Naive thymus-derived CD4-positive, alpha-beta T cell (primary cell): ENCODE measurements around the gene COBLL1. TPM values are rescaled to one million over a fixed set of nuclear protein-coding genes. Genes with fewer than 3 reads are reported as not detected.

Source experiments
- ATAC-seq: fragments of 150-1000 bp; cut with Tn5 transposase; 2 replicates; pipeline ENCODE4 v1.10.0; 2021; ENCODE audit warnings: mild to moderate bottlenecking, moderate library complexity
- CTCF ChIA-PET: fragments of 350-600 bp; sonication (Branson Sonifier 250); formaldehyde crosslinking; loops from one replicate; lab custom pipeline; 2021; ENCODE audit warnings: antibody characterized with exemption; lab: Charles Lee
- POLR2A ChIA-PET: fragments of 350-600 bp; sonication (Branson Sonifier 250); formaldehyde crosslinking; loops from one replicate; lab custom pipeline; 2021; ENCODE audit warnings: antibody characterized with exemption, inconsistent platforms; lab: Charles Lee
- DNase-seq, 9 donors: peaks; one replicate each; pipeline versions ENCODE4 v3.0.0 to v3.0.0-alpha.2; 2020 to 2022; ENCODE audit warnings: mixed read lengths in 1 of 9
- H3K27ac ChIP-seq: one replicate; pipeline ENCODE4 v1.7.0; 2013; ENCODE audit warnings: mild to moderate bottlenecking, low read depth, low read length, moderate library complexity
- H3K27me3 ChIP-seq, 2 donors: one replicate each; pipeline ENCODE4 v1.7.0; 2013; ENCODE audit warnings: low read length in 2 of 2, mild to moderate bottlenecking in 2 of 2, moderate library complexity in 2 of 2; ENCODE audit not compliant: control insufficient read depth in 2 of 2, insufficient read depth in 2 of 2
- H3K36me3 ChIP-seq, 3 experiments: 1 replicate in 2 of 3; 2 replicates in 1 of 3; pipeline ENCODE4 v1.7.0; 2013; ENCODE audit warnings: low read length in 3 of 3, mild to moderate bottlenecking in 3 of 3, moderate library complexity in 1 of 3; ENCODE audit not compliant: insufficient read depth in 3 of 3, control insufficient read depth in 2 of 3
- H3K4me1 ChIP-seq, 2 donors: one replicate each; pipeline ENCODE4 v1.7.0; 2013; ENCODE audit warnings: low read length in 2 of 2, mild to moderate bottlenecking in 2 of 2, moderate library complexity in 1 of 2; ENCODE audit not compliant: control insufficient read depth in 2 of 2, insufficient read depth in 2 of 2
- H3K4me3 ChIP-seq: 2 replicates; pipeline ENCODE4 v1.7.0; 2013; ENCODE audit warnings: mild to moderate bottlenecking, low read length
- H3K9me3 ChIP-seq, 3 experiments: 1 replicate in 2 of 3; 2 replicates in 1 of 3; pipeline ENCODE4 v1.7.0; 2013; ENCODE audit warnings: low read length in 3 of 3; ENCODE audit not compliant: control insufficient read depth in 2 of 3
- H3K27ac Mint-ChIP-seq, 9 donors: one replicate each; pipeline ENCODE4 v1.8.0; 2020 to 2022; ENCODE audit warnings: mixed read lengths in 9 of 9, mild to moderate bottlenecking in 8 of 9, moderate library complexity in 5 of 9, inconsistent platforms in 2 of 9
- H3K27me3 Mint-ChIP-seq, 5 donors: one replicate each; pipeline ENCODE4 v1.8.0; 2021 to 2022; ENCODE audit warnings: mixed read lengths in 5 of 5, mild to moderate bottlenecking in 1 of 5
- H3K36me3 Mint-ChIP-seq, 5 donors: one replicate each; pipeline ENCODE4 v1.8.0; 2020 to 2022; ENCODE audit warnings: mixed read lengths in 5 of 5, mild to moderate bottlenecking in 3 of 5, inconsistent platforms in 1 of 5
- H3K4me1 Mint-ChIP-seq, 7 donors: one replicate each; pipeline ENCODE4 v1.8.0; 2020 to 2022; ENCODE audit warnings: mixed read lengths in 7 of 7, mild to moderate bottlenecking in 3 of 7, inconsistent platforms in 1 of 7
- H3K4me3 Mint-ChIP-seq, 10 donors: one replicate each; pipeline ENCODE4 v1.8.0; 2020 to 2022; ENCODE audit warnings: mild to moderate bottlenecking in 10 of 10, mixed read lengths in 10 of 10, moderate library complexity in 6 of 10, inconsistent platforms in 2 of 10
- H3K9me3 Mint-ChIP-seq, 11 donors: one replicate each; pipeline ENCODE4 v1.8.0; 2020 to 2022; ENCODE audit warnings: mixed read lengths in 11 of 11, mild to moderate bottlenecking in 4 of 11, inconsistent platforms in 1 of 11, moderate library complexity in 1 of 11
- intact Hi-C, 2 donors: fragments of 100-400 bp; cut with micrococcal nuclease; formaldehyde crosslinking; loops; one replicate each; pipeline ENCODE4 v1.15.1; 2023
- polyA plus RNA-seq, 2 donors: library from polyadenylated mRNA; unstranded; fragments of 300-500 nt; fragmentation: Illumina TruSeq; gene quantifications; one replicate each; pipeline ENCODE4 v1.2.3, GENCODE V29; 2021
- total RNA-seq, 6 experiments: library from RNA in 5 of 6; stranded (reverse) in 5 of 6; gene quantifications; 1 replicate in 5 of 6; 2 replicates in 1 of 6; pipeline ENCODE4 v1.2.3 and lab custom pipeline; 2021 to 2026

COBLL1 gene
- total and polyA plus RNA-seq, 7 experiments from 2014 or later = 0.22 to 8.0 (median 0.57) TPM; not detected in 2

DNA sequence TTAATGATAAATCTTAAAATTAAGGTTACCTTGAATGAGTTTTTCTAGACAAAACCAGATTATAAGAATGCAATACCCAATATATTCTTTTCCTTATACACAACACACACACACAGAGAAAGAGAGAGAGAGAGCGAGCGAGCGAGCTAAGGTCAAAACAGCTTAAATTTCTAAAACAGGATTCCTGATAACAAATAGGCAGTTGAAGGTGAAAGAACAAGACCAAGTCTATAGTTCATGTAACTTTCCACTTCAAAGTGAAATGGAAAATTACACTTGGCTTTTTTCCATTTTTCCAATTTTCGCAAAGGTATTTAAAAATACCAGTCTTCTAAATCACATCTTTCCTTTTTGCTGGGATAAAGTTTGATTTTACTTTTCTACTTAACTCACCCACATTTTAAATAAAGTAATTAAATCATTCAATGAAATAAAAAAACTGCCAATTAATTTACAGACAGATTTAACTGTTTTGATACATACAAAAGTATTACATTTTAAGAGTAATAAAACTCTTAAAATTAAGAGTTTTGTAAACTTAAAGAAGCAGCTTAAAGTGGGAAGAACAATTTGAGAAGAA is 98.8 kb downstream of the COBLL1 start:
- Mint-ChIP-seq H3K36me3 (no peaks in the 10 kb centered on the region), H3K4me3 (no peak overlapping the region), H3K27ac (no peak overlapping the region), H3K27me3 (peaks cover 0 to 4% (median 0%) of the 10 kb centered on the region in 5 donors), H3K9me3 (peaks cover 0 to 5% (median 0%) of the 10 kb centered on the region in 11 donors), H3K4me1 (no peaks in the 10 kb centered on the region)
- POLR2A ChIA-PET = no interaction called here
- no peaks in the 10 kb centered on the region for H3K9me3 ChIP-seq
- DNase-seq = no peak
- no peak overlapping the region for H3K4me3 ChIP-seq
- ATAC-seq = no peak
- CTCF ChIA-PET = no interaction called here
- no peak overlapping the region for H3K27ac ChIP-seq
- H3K36me3 ChIP-seq = no peaks in the 10 kb centered on the region
- no peaks in the 10 kb centered on the region for H3K4me1 ChIP-seq
- no peaks in the 10 kb centered on the region for H3K27me3 ChIP-seq
- intact Hi-C loops = no loop called here

DNA sequence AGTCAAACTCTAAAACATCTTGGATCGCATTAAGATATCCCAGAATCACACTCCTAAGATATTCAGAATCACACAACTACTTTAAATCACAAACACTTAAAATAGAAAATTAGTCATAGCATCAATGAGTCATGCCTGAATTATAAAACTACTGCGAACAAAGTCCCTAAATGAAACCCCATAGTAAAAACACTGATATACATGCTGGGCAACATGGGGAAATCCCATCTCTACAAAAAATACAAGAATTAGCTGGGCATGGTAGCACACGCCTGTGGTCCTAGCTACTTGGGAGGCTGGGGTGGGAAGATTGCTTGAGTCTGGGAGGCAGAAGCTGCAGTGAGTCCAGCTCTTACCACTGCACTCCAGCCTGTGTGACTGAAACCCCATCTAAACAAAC is 101.7 kb downstream of the COBLL1 start:
- DNase-seq (no peak), ATAC-seq (peak; percentile 24)
- CTCF ChIA-PET = no interaction called here
- Histone ChIP-seq H3K36me3 (no peaks in the 10 kb centered on the region), H3K27me3 (no peaks in the 10 kb centered on the region), H3K27ac (no peak overlapping the region), H3K9me3 (no peaks in the 10 kb centered on the region), H3K4me1 (no peaks in the 10 kb centered on the region), H3K4me3 (no peak overlapping the region)
- no peak overlapping the region for H3K27ac Mint-ChIP-seq
- peaks cover 0 to 5% (median 0%) of the 10 kb centered on the region in 11 donors for H3K9me3 Mint-ChIP-seq
- H3K4me1 Mint-ChIP-seq = no peaks in the 10 kb centered on the region
- H3K27me3 Mint-ChIP-seq = peaks cover 0 to 9% (median 0%) of the 10 kb centered on the region in 5 donors
- no peaks in the 10 kb centered on the region for H3K36me3 Mint-ChIP-seq
- intact Hi-C loops = loop anchor here in 1 of 2 donors (5.0 to 10.0 kb wide), 2 partner anchors 172 to 275 kb away; no protein-coding TSS in a partner anchor
- H3K4me3 Mint-ChIP-seq = no peak overlapping the region
- POLR2A ChIA-PET = no interaction called here

DNA sequence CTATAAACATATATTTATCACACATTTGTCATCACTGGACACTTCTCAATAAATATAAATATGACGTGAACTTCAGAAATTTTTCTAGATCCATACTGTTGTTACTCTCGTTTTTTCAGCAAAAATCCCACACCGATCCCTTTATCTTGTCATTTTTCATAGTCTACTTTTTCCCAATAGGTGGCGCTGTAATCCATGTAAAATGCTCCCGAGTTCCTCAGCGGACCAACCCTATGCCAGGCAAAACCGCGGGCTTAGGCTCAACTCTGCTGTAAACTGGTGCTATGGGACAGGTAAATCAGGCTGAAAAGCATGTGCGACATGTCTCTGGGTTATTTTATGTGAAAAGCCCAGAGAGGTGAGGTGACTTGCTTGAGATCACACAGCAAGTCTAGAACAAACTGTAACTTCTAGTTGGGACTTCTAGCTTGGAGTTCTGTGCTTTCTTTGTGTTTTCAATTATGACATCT is 104.0 kb downstream of the COBLL1 start:
- peaks cover 0 to 9% (median 4%) of the 10 kb centered on the region in 5 donors for H3K27me3 Mint-ChIP-seq
- Histone ChIP-seq H3K36me3 (no peaks in the 10 kb centered on the region), H3K27me3 (no peaks in the 10 kb centered on the region), H3K9me3 (no peaks in the 10 kb centered on the region), H3K4me1 (no peaks in the 10 kb centered on the region), H3K4me3 (no peak overlapping the region), H3K27ac (no peak overlapping the region)
- H3K36me3 Mint-ChIP-seq = no peaks in the 10 kb centered on the region
- ChIA-PET POLR2A (no interaction called here), CTCF (no interaction called here)
- ATAC-seq (peak; percentile 60), DNase-seq (peak in 2 of 9 donors; percentile 2 to 21)
- no peak overlapping the region for H3K4me3 Mint-ChIP-seq
- no peak overlapping the region for H3K27ac Mint-ChIP-seq
- H3K4me1 Mint-ChIP-seq = no peaks in the 10 kb centered on the region
- peaks cover 0 to 5% (median 0%) of the 10 kb centered on the region in 11 donors for H3K9me3 Mint-ChIP-seq
- intact Hi-C loops = loop anchor here in 1 of 2 donors (1.0 to 10.0 kb wide), 4 partner anchors 175 to 556 kb away; partner anchors contain the start of gene SCN3A

DNA sequence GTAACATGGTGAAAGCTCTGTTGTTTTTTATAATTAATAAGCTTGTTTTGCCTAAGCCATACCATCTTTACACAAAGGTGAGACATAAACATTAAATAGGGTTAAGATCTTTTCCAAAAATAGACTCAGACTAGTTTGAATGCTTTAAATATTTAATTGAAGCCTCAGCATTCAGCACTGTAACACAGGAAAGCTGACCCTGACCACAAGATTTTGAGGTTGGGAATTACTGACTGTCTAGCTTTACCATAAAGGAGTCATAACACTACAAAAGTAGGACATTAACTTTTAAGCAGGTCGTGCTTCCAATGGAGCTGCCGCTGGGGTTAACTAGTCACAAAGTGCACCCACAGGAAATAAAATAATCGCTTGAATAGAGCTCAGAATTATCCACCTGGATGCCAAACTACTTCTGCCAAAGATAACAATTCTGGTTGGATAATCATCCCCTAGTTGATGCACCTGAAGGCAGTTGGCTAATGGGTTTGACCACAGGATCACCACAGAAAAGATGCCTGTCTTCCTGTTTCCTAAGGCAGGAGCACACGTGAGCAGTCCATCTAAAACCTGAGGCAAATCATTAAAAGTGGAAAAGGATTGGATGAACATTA is 106.2 kb downstream of the COBLL1 start:
- CTCF ChIA-PET = no interaction called here
- Histone ChIP-seq H3K4me3 (no peak overlapping the region), H3K27ac (no peak overlapping the region), H3K27me3 (no peaks in the 10 kb centered on the region), H3K9me3 (no peaks in the 10 kb centered on the region), H3K36me3 (no peaks in the 10 kb centered on the region), H3K4me1 (no peaks in the 10 kb centered on the region)
- no peak overlapping the region for H3K4me3 Mint-ChIP-seq
- peaks cover 0 to 8% (median 4%) of the 10 kb centered on the region in 5 donors for H3K27me3 Mint-ChIP-seq
- DNase-seq (no peak), ATAC-seq (no peak)
- intact Hi-C loops = loop anchor here in 1 of 2 donors (5.0 to 10.0 kb wide), 2 partner anchors 177 to 279 kb away; no protein-coding TSS in a partner anchor
- POLR2A ChIA-PET = no interaction called here
- no peaks in the 10 kb centered on the region for H3K36me3 Mint-ChIP-seq
- peaks cover 0 to 2% (median 0%) of the 10 kb centered on the region in 11 donors for H3K9me3 Mint-ChIP-seq
- H3K4me1 Mint-ChIP-seq = no peaks in the 10 kb centered on the region
- H3K27ac Mint-ChIP-seq = no peak overlapping the region

DNA sequence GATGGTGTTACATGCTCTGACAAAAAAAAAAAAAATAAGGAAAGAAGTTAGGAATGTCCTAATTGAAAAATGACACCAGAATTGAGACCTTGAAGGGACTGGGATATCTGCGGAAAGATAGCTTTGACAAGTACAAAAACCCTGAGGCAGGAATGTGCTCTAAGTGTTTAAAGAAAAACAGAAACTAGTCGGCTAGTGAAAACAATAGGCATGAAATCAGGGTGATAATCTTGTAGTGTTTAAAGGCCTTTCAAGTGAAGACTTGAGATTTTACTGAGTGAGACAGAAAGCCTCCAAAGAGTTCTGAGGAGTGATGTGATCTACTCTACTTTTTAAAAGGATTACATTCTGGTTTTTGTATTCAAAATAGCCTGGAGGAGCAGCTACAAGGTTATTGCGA is 107.4 kb downstream of the COBLL1 start:
- H3K4me3 ChIP-seq = no peak overlapping the region
- Mint-ChIP-seq H3K4me3 (no peak overlapping the region), H3K4me1 (no peaks in the 10 kb centered on the region), H3K36me3 (no peaks in the 10 kb centered on the region), H3K27me3 (peaks cover 0 to 8% (median 4%) of the 10 kb centered on the region in 5 donors), H3K27ac (no peak overlapping the region), H3K9me3 (peaks cover 0 to 2% (median 0%) of the 10 kb centered on the region in 11 donors)
- no peaks in the 10 kb centered on the region for H3K9me3 ChIP-seq
- POLR2A ChIA-PET = no interaction called here
- no peak for ATAC-seq
- no peaks in the 10 kb centered on the region for H3K4me1 ChIP-seq
- no peaks in the 10 kb centered on the region for H3K27me3 ChIP-seq
- H3K27ac ChIP-seq = no peak overlapping the region
- no peaks in the 10 kb centered on the region for H3K36me3 ChIP-seq
- DNase-seq = no peak
- CTCF ChIA-PET = no interaction called here
- intact Hi-C loops = loop anchor here in 1 of 2 donors (10.0 kb wide), 1 partner anchor 281 kb away; no protein-coding TSS in a partner anchor

DNA sequence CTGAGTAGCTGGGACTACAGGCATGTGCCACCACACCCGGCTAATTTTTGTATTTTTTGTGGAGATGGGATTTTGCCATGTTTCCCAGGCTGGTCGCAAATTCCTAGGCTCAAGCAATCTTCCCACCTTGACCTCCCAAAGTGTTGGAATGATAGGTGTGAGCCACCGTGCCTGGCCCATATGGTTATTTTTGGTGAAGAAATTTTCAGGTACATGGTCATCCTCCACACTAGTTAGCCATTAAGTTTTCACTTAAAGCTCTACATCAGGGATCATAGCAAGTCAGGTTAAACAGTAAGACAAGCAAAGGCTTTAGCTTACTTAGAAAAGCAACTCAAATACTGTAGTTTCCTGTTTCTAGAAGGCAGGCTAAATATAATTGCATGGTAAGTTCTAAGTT is 116.1 kb downstream of the COBLL1 start:
- ChIA-PET CTCF (no interaction called here), POLR2A (no interaction called here)
- no peak overlapping the region for H3K27ac ChIP-seq
- no peaks in the 10 kb centered on the region for H3K36me3 ChIP-seq
- H3K4me3 Mint-ChIP-seq = no peak overlapping the region
- DNase-seq = no peak
- no peaks in the 10 kb centered on the region for H3K36me3 Mint-ChIP-seq
- no peaks in the 10 kb centered on the region for H3K27me3 ChIP-seq
- H3K4me3 ChIP-seq = no peak overlapping the region
- no peaks in the 10 kb centered on the region for H3K9me3 Mint-ChIP-seq
- no peaks in the 10 kb centered on the region for H3K9me3 ChIP-seq
- intact Hi-C loops = no loop called here
- no peak for ATAC-seq
- H3K27me3 Mint-ChIP-seq = no peaks in the 10 kb centered on the region
- no peaks in the 10 kb centered on the region for H3K4me1 ChIP-seq
- no peak overlapping the region for H3K27ac Mint-ChIP-seq
- no peaks in the 10 kb centered on the region for H3K4me1 Mint-ChIP-seq
